Keratinocyte (primary cell): ENCODE measurements around the gene RASIP1. TPM values are rescaled to one million over a fixed set of nuclear protein-coding genes. Genes with fewer than 3 reads are reported as not detected.

Source experiments
- DNase-seq: peaks from one replicate; pipeline ENCODE4 v3.0.0-alpha.2; 2011; ENCODE audit warnings: low read depth, missing footprints, low spot score
- FAIRE-seq: peaks from 2 replicates; lab custom pipeline; 2011; peaks lifted over from hg19 to GRCh38; lab: Jason Lieb, UNC
- H2AFZ ChIP-seq: 2 replicates; pipeline ENCODE4 v1.6.0; 2012; ENCODE audit warnings: low read length, control low read depth, inconsistent platforms; ENCODE audit not compliant: control insufficient read depth
- H3K27ac ChIP-seq: 2 replicates; pipeline ENCODE4 v1.5.1; 2011; ENCODE audit warnings: low read length; ENCODE audit not compliant: control insufficient read depth, insufficient read depth
- H3K27me3 ChIP-seq: 3 replicates; pipeline ENCODE4 v1.6.0; 2011; ENCODE audit warnings: low read length; ENCODE audit not compliant: control insufficient read depth, insufficient read depth; ENCODE audit errors: extremely low read depth
- H3K36me3 ChIP-seq, 2 experiments: 2 replicates in 1 of 2; 3 replicates in 1 of 2; pipeline ENCODE4 v1.5.1; 2011; ENCODE audit warnings: low read length in 2 of 2, mild to moderate bottlenecking in 1 of 2; ENCODE audit not compliant: control insufficient read depth in 2 of 2, insufficient read depth in 2 of 2; ENCODE audit errors: extremely low read depth in 1 of 2
- H3K4me1 ChIP-seq: 3 replicates; pipeline ENCODE4 v1.5.1; 2011; ENCODE audit warnings: low read length; ENCODE audit not compliant: control insufficient read depth, insufficient read depth; ENCODE audit errors: extremely low read depth
- H3K4me2 ChIP-seq: 3 replicates; pipeline ENCODE4 v1.6.0; 2011; ENCODE audit warnings: low read depth, low read length; ENCODE audit not compliant: control insufficient read depth, insufficient read depth; ENCODE audit errors: extremely low read depth
- H3K4me3 ChIP-seq, 3 experiments: fragments of 200-600 bp in 1 of 3; sonication (generic) in 1 of 3; 2 replicates in 2 of 3; 3 replicates in 1 of 3; pipeline ENCODE4 v1.5.1; 2011 to 2016; ENCODE audit warnings: low read length in 3 of 3, mild to moderate bottlenecking in 3 of 3, control low read depth in 2 of 3, inconsistent platforms in 1 of 3, low read depth in 1 of 3, mixed read lengths in 1 of 3, mixed run types in 1 of 3, moderate library complexity in 1 of 3; ENCODE audit not compliant: control insufficient read depth in 2 of 3, insufficient read depth in 2 of 3; ENCODE audit errors: extremely low read depth in 1 of 3
- H3K79me2 ChIP-seq: 2 replicates; pipeline ENCODE4 v1.6.0; 2012; ENCODE audit warnings: low read length; ENCODE audit not compliant: control insufficient read depth, insufficient read depth
- H3K9ac ChIP-seq: 3 replicates; pipeline ENCODE4 v1.6.0; 2011; ENCODE audit warnings: low read length; ENCODE audit not compliant: control insufficient read depth, insufficient read depth; ENCODE audit errors: extremely low read depth
- H3K9me1 ChIP-seq: 3 replicates; pipeline ENCODE4 v1.6.0; 2011; ENCODE audit warnings: low read length; ENCODE audit not compliant: control insufficient read depth, insufficient read depth; ENCODE audit errors: extremely low read depth
- H3K9me3 ChIP-seq: 2 replicates; pipeline ENCODE4 v1.5.1; 2012; ENCODE audit warnings: low read depth, low read length; ENCODE audit not compliant: control insufficient read depth
- H4K20me1 ChIP-seq: 3 replicates; pipeline ENCODE4 v1.6.0; 2011; ENCODE audit warnings: low read length; ENCODE audit not compliant: control insufficient read depth, insufficient read depth; ENCODE audit errors: extremely low read depth
- CTCF ChIP-seq, 3 experiments: IDR thresholded peaks in 1 of 3; conservative IDR thresholded peaks in 1 of 3; optimal IDR thresholded peaks in 1 of 3; 2 replicates in 2 of 3; 3 replicates in 1 of 3; pipeline versions ENCODE3 to v1.5.1; 2011; ENCODE audit warnings: low read length in 3 of 3, mild to moderate bottlenecking in 3 of 3, moderate library complexity in 2 of 3, control low read depth in 1 of 3, inconsistent platforms in 1 of 3; ENCODE audit not compliant: insufficient read depth in 2 of 3; ENCODE audit errors: extremely low read depth in 1 of 3
- EZH2 ChIP-seq: IDR thresholded peaks from one replicate; pipeline ENCODE4 v1.6.1; 2012; ENCODE audit warnings: inconsistent platforms, mild to moderate bottlenecking, low read length, moderate library complexity
- dilution Hi-C: fragments of 300-500 bp; cut with MboI; formaldehyde crosslinking; loops from one replicate; pipeline ENCODE4 v1.7.0; 2020; ENCODE audit warnings: low sequenced_read_pairs; ENCODE audit not compliant: extremely low pct_ligation_motif_present
- polyA plus RNA-seq, 5 experiments: library from polyadenylated mRNA; depleted of rRNA in 3 of 5; stranded (reverse) in 3 of 5; stranded (forward) in 1 of 5; unstranded in 1 of 5; fragments of >200 nt; gene quantifications; 1 replicate in 1 of 5; 2 replicates in 3 of 5; 3 replicates in 1 of 5; pipeline versions ENCODE4 v1.2.1 to v1.2.3, GENCODE V29; 2011 to 2012; ENCODE audit warnings: missing spikeins in 2 of 5, low read depth in 1 of 5, low replicate concordance in 1 of 5

The RASIP1 gene
- polyA plus RNA-seq, 1 donor (not counting 4 experiments of a cell fraction or from before 2014, with no cell fraction given), result 2.3 TPM

DNA sequence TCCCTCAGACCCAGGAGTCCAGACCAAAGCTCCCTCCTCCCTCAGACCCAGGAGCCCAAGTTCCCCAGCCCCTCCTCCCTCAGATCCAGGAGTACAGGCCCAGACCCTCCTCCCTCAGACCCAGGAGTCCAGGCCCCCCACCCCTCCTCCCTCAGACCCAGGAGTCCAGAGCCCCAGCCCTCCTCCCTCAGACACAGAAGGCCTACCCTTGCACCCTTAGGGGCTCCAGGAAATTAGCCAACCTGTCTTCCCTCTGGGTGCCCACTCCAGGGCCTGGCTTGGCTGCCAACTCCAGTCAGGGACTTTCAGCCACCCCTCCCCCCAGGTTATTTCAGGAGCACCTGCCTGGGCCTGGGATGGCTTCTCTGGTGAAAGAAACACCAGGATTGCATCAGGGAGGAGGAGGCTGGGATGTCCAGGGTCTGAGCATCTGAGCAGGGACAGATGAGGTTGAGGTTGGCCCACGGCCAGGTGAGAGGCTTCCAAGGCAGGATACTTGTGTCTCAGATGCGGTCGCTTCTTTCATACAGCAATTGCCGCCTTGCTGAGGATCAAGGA lies 14.8 kb upstream of the RASIP1 start, which contains the start of gene FGF21:
Gene FGF21 (plus strand): TSS at position 441 of the 558 bp plus-strand sequence. CDS start 713 bp downstream, outside the sequence.
- Histone ChIP-seq H3K27me3 (no peaks in the 10 kb centered on the region), H3K9me3 (no peaks in the 10 kb centered on the region), H3K4me3 (no peak within 1 kb of the TSS), H3K4me1 (peaks cover 9% of the 10 kb centered on the region), H3K27ac (no peak within 1 kb of the TSS), H3K9me1 (peaks cover 4% of the 10 kb centered on the region), H3K79me2 (peaks cover 13% of the 10 kb centered on the region), H3K4me2 (no peak within 1 kb of the TSS), H3K36me3 (peaks cover 2 to 7% of the 10 kb centered on the region in 2 experiments), H4K20me1 (no peaks in the 10 kb centered on the region), H2AFZ (no peak within 1 kb of the TSS), H3K9ac (no peak within 1 kb of the TSS)
- TF ChIP-seq EZH2 (no peak), CTCF (optimal IDR thresholded peaks at IDR 0.05 in 1 of 3, IDR thresholded peaks at IDR 0.05 in 1 of 3, conservative IDR thresholded peaks at IDR 0.05 in 1 of 3; ENCODE audit: extremely low read depth in 1 of 3, insufficient read depth in 2 of 3, low read length in 3 of 3) (no peak)
- FAIRE-seq, result no peak
- no peak for DNase-seq
- dilution Hi-C loops, result no loop called here

DNA sequence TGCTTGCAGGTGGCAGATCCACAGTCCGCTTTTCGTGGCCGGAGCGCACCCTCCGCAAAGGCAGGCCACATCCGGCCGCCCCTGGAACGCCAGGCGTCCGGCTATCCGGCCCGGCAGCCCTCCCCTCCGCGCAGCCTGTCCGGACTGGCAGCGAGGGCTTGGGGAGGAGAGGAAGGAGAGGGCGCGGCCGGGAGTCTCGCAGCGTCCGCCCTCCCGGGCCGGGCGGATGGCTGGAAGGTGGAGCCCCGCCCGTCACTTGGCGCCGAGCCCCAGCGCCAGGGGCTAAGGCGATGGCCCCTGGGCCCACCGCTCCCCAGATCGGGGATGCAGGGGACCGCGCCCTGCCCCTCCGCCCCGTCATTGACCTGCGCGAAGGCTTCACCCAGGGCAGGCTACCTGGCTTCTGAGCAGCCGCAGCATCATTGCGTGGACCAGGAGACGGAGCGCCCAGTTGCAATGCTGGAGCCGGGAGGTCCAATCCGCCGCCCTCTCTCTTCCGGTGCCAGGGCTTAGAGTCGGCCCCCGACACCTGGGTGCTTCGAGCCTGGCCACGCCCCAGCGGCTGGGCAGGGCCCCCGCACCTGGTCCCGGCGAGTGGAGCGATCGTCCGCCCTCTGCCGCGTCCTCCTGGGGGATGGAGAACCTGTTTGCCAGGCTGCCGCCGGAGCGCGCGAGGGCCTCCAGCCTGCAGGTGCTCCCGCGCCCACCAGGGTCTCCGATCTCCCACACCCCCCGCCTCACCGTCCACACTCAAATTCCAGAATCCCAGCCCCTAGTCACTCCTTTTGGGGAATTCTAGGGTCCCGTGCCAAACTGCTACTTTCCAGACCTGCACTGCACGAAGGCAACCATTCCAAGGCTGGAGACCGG lies 12.3 kb upstream of the RASIP1 start, which contains the start of gene FUT1:
Gene FUT1 (minus strand): TSS at position 146 of the 870 bp plus-strand sequence. CDS start 1,360 bp downstream, outside the sequence.
- H3K36me3 ChIP-seq, result peaks cover 13 to 16% of the 10 kb centered on the region in 2 experiments
- DNase-seq, result peak; percentile 48
- no peak for TF ChIP-seq EZH2
- TF ChIP-seq CTCF (optimal IDR thresholded peaks at IDR 0.05 in 1 of 3, IDR thresholded peaks at IDR 0.05 in 1 of 3, conservative IDR thresholded peaks at IDR 0.05 in 1 of 3; ENCODE audit: extremely low read depth in 1 of 3, insufficient read depth in 2 of 3, low read length in 3 of 3), result peak in 2 of 3 experiments; percentile 18 to 25
- peaks cover 4% of the 10 kb centered on the region for H3K9me1 ChIP-seq
- no peaks in the 10 kb centered on the region for H3K9me3 ChIP-seq
- H3K4me1 ChIP-seq, result peaks cover 9% of the 10 kb centered on the region
- FAIRE-seq, result peak; percentile 76
- peak within 1 kb of the TSS; percentile 57 for H3K4me2 ChIP-seq
- dilution Hi-C loops, result no loop called here
- peak within 1 kb of the TSS; percentile 80 for H2AFZ ChIP-seq
- H3K4me3 ChIP-seq, result peak within 1 kb of the TSS; percentile 59 to 72 (median 69)
- peak within 1 kb of the TSS; percentile 78 for H3K9ac ChIP-seq
- no peaks in the 10 kb centered on the region for H3K27me3 ChIP-seq
- H4K20me1 ChIP-seq, result no peaks in the 10 kb centered on the region
- H3K27ac ChIP-seq, result peak within 1 kb of the TSS; percentile 59
- peaks cover 21% of the 10 kb centered on the region for H3K79me2 ChIP-seq
